ENCODE data around the gene CLBA1. TPM values are rescaled to one million over a fixed set of nuclear protein-coding genes. Genes with fewer than 3 reads are reported as not detected.

CLBA1 gene
- total RNA-seq, 2 experiments from 2014 or later = 0.55 to 0.95 TPM

DNA sequence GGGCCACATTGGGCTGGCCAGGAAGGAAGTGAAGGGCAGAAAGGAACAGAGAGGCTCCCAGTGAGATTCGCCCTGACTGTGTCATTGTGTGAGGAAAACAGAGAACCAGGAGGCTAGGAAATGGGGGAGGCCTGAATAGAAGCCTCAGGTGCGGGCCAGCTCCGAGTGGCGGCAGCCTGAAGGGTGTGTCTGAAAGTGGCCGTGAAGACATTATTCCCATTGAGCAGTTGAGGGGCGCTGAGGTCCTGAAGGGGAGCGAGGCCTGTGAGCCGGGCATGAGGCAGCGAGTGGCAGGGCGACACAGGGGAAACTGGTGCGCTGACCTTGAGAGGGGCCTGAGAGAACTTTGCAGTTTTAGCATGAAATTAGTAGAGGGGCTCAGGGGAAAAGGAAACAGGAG lies 6.9 kb downstream of the CLBA1 start:
- no peaks in the 10 kb centered on the region for H3K9me3 Mint-ChIP-seq (ENCODE audit: insufficient read depth)
- ATAC-seq (no peak), DNase-seq (no peak)
- H3K27ac Mint-ChIP-seq = no peak overlapping the region
- POLR2A ChIA-PET = interaction anchor here (2.0 kb wide), 1 partner anchor 28 kb away, joined by 5 read pairs; no protein-coding TSS in a partner anchor
- H3K36me3 Mint-ChIP-seq (ENCODE audit: low read depth) = peaks cover 5% of the 10 kb centered on the region
- H3K27me3 Mint-ChIP-seq (ENCODE audit: low read depth) = no peaks in the 10 kb centered on the region
- CTCF ChIA-PET = no interaction called here
- H3K4me3 Mint-ChIP-seq = no peak overlapping the region
- H3K4me1 Mint-ChIP-seq (ENCODE audit: low read depth) = no peaks in the 10 kb centered on the region

DNA sequence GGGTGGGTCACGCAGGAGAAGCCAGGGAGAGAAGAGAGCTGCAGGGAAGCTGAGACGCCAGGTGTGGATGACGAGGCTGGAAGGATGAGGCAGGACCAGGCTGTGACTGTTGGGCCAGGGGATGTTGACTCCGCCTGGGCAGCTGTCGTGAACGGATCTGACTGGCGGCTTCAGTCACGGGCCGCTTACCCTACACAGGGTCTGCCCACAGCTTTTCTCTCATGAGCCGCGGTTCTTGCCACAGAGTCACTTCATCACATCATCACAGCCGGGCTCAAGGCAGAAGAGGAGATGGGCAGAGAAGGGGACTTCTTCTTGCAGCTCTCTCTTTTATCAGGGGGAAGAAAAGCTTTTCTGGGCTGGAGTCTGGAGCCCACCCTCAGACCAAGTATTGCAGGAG lies 7.7 kb downstream of the CLBA1 start:
- no peak for DNase-seq
- CTCF ChIA-PET = interaction anchor here (1.9 kb wide), 1 partner anchor 52 kb away, joined by 11 read pairs; no protein-coding TSS in a partner anchor
- H3K27ac Mint-ChIP-seq = peak overlapping the region; percentile 2
- H3K4me3 Mint-ChIP-seq = no peak overlapping the region
- H3K4me1 Mint-ChIP-seq (ENCODE audit: low read depth) = no peaks in the 10 kb centered on the region
- no peaks in the 10 kb centered on the region for H3K27me3 Mint-ChIP-seq (ENCODE audit: low read depth)
- no peak for ATAC-seq
- POLR2A ChIA-PET = interaction anchor here (2.0 kb wide), 1 partner anchor 27 kb away, joined by 5 read pairs; no protein-coding TSS in a partner anchor
- no peaks in the 10 kb centered on the region for H3K9me3 Mint-ChIP-seq (ENCODE audit: insufficient read depth)
- peaks cover 5% of the 10 kb centered on the region for H3K36me3 Mint-ChIP-seq (ENCODE audit: low read depth)

DNA sequence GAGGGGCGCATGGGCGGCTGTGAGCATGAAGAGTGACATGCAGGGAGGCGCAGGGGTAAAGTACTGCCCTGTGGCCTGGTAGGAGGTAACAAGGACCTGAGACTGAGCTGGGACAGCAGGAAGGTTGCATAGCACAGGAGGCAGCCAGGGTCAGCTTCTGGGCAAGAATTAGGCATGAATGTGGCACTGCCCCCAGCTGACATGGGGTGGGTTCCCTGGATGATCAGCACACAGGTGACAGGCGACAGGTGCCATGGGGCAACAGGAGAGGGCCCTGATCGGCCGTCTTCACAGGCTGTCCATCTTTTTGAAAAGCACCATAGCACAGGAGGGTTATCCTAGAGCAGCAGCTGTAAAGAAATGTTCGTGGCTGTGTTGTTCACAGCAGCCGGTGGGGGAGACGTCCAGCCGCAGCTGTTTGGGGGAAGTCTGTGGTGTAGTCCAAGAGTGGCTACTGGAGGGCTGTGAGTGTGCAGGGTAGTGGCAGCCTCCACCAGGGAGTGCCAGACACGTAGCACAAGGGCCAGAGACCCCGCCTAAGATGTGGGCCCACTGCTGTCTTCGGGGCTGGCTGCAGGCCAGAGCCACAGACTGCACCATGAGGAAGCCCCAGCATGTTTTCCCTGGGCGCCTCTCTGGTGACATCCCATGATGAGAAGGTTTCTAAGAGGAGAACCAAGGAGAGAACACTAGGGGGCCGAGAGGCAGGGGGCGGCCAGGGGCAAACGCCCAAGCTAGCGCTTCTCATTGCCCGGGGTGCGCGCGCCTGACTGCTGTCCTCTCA lies 8.4 kb downstream of the CLBA1 start:
- no peak overlapping the region for H3K4me3 Mint-ChIP-seq
- DNase-seq (no peak), ATAC-seq (no peak)
- no peaks in the 10 kb centered on the region for H3K4me1 Mint-ChIP-seq (ENCODE audit: low read depth)
- ChIA-PET CTCF (interaction anchor here (1.2 to 1.9 kb wide), 2 partner anchors 8 to 52 kb away, joined by 3 to 11 read pairs; partner anchors contain the start of gene CLBA1), POLR2A (interaction anchor here (2.0 kb wide), 1 partner anchor 26 kb away, joined by 5 read pairs; no protein-coding TSS in a partner anchor)
- no peaks in the 10 kb centered on the region for H3K9me3 Mint-ChIP-seq (ENCODE audit: insufficient read depth)
- H3K27ac Mint-ChIP-seq = peak overlapping the region; percentile 2
- no peaks in the 10 kb centered on the region for H3K27me3 Mint-ChIP-seq (ENCODE audit: low read depth)
- peaks cover 5% of the 10 kb centered on the region for H3K36me3 Mint-ChIP-seq (ENCODE audit: low read depth)

DNA sequence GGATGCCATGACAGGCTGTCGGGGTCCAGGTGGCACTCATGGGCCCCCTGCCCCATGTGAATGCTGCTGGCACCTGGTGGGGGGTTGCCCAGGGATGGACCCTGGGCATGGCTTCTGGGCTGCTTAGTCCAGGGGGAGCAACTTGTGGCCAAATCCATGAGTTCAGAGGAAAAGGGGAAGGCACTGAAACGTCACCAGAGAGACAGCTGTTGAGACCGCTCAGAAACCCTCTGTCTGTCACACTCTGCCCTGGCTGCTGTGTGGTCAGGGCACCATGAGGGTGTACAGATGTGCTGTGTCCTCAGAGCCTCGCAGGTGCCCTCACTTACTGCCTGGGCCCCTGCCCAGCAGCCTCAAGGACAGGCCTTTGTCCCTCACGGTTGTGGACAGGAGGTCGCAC lies 9.4 kb downstream of the CLBA1 start:
- DNase-seq = no peak
- Mint-ChIP-seq H3K9me3 (ENCODE audit: insufficient read depth) (no peaks in the 10 kb centered on the region), H3K36me3 (ENCODE audit: low read depth) (peaks cover 9% of the 10 kb centered on the region), H3K4me3 (no peak overlapping the region), H3K27me3 (ENCODE audit: low read depth) (no peaks in the 10 kb centered on the region), H3K27ac (peak overlapping the region; percentile 46), H3K4me1 (ENCODE audit: low read depth) (no peaks in the 10 kb centered on the region)
- ATAC-seq = no peak
- CTCF ChIA-PET = interaction anchor here (1.9 kb wide), 1 partner anchor 51 kb away, joined by 11 read pairs; no protein-coding TSS in a partner anchor
- POLR2A ChIA-PET = no interaction called here

DNA sequence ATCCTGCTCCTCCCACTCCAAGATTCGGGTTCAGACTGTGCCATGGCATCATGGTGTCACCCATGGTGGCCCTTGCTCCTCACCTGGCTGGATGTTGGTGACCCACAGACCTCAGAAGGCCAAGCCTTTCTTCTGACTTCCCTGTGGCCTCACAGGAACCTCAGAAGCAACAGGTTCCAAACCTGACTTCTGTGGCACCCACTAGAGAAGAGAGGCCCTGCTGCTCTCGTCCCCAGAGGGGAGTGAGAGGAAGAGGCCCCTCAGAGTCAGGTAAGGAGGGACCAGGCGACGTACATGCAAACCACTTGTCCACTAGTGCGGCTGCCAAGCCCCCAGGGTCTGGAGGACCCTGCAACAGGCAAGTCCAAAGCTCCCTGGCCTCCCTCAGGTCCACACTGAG lies 10.4 kb downstream of the CLBA1 start:
- Mint-ChIP-seq H3K36me3 (ENCODE audit: low read depth) (peaks cover 11% of the 10 kb centered on the region), H3K4me1 (ENCODE audit: low read depth) (no peaks in the 10 kb centered on the region), H3K27me3 (ENCODE audit: low read depth) (no peaks in the 10 kb centered on the region), H3K27ac (peak overlapping the region; percentile 46), H3K4me3 (no peak overlapping the region), H3K9me3 (ENCODE audit: insufficient read depth) (no peaks in the 10 kb centered on the region)
- POLR2A ChIA-PET = interaction anchor here (0.6 kb wide), 1 partner anchor 15 kb away, joined by 3 read pairs; no protein-coding TSS in a partner anchor
- ATAC-seq = no peak
- CTCF ChIA-PET = no interaction called here
- no peak for DNase-seq

DNA sequence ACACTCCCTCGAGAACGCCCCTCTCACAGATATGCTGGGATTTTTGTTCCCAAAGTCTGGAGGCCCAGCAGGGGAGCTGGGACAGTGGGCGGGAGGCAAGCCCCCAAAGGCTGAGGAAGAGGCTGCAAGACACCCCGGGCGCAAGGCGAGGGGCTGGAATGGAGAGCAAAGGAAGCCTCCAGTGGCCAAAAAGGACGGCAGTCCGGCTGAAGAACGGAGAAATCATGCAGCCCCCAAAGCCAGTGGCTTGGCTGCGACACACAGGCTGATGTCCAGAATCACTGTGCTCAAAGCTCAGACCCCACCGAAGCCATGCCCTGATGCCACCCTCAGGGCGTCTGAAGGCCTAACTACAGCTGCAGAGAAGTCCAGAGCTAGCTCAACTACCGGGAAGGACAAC lies 10.9 kb downstream of the CLBA1 start:
- ChIA-PET CTCF (no interaction called here), POLR2A (interaction anchor here (0.6 kb wide), 1 partner anchor 15 kb away, joined by 3 read pairs; no protein-coding TSS in a partner anchor)
- H3K27me3 Mint-ChIP-seq (ENCODE audit: low read depth) = no peaks in the 10 kb centered on the region
- ATAC-seq (no peak), DNase-seq (no peak)
- no peaks in the 10 kb centered on the region for H3K4me1 Mint-ChIP-seq (ENCODE audit: low read depth)
- no peak overlapping the region for H3K4me3 Mint-ChIP-seq
- no peaks in the 10 kb centered on the region for H3K9me3 Mint-ChIP-seq (ENCODE audit: insufficient read depth)
- no peak overlapping the region for H3K27ac Mint-ChIP-seq
- H3K36me3 Mint-ChIP-seq (ENCODE audit: low read depth) = peaks cover 11% of the 10 kb centered on the region

DNA sequence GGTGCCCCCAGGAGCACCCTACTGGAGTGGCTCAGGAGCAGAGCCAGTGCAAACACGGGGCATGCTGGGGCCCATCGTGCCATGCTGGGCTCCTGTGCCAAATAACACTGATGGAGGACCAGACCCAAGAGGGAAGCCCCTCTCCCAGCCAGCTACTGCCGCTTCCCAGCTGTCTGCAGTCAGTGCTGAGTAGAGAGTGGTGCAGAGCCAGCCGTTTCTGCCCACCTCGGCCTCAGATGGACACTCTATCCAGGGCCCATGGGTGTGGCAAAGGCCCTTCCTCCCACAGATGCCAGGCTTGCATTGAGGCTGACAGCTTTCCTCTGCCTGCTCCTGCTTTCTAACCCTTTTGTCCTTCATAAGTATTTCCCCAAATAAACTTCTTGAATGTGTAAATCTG lies 13.2 kb downstream of the CLBA1 start:
- peaks cover 14% of the 10 kb centered on the region for H3K36me3 Mint-ChIP-seq (ENCODE audit: low read depth)
- no peak overlapping the region for H3K27ac Mint-ChIP-seq
- no peaks in the 10 kb centered on the region for H3K9me3 Mint-ChIP-seq (ENCODE audit: insufficient read depth)
- no peaks in the 10 kb centered on the region for H3K27me3 Mint-ChIP-seq (ENCODE audit: low read depth)
- H3K4me1 Mint-ChIP-seq (ENCODE audit: low read depth) = no peaks in the 10 kb centered on the region
- ATAC-seq (no peak), DNase-seq (no peak)
- no peak overlapping the region for H3K4me3 Mint-ChIP-seq
- ChIA-PET POLR2A (interaction anchor here (1.0 to 2.0 kb wide), 2 partner anchors 13 to 22 kb away, joined by 3 to 6 read pairs; partner anchors contain the start of gene CDCA4), CTCF (no interaction called here)

DNA sequence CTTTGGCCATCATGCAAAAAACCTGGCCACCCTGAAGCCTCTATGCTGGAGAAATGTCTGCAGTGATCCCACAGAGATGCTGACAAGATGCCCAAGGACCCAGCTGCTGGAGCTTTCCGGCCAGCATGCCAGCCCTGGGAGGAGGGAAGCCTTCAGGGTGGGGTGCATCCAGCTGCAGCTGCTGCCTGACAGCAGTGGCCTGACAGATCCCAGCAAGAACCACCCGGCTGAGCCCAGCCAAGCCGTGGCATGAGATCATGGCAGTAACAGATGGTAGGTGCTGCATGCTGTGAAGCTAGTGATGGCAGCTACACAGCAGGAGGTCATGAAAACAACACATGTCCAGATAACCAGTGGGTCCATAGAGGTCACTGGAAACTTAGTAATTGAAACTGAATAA lies 13.8 kb downstream of the CLBA1 start:
- no peaks in the 10 kb centered on the region for H3K4me1 Mint-ChIP-seq (ENCODE audit: low read depth)
- ChIA-PET POLR2A (interaction anchor here (1.0 to 2.0 kb wide), 2 partner anchors 13 to 21 kb away, joined by 3 to 6 read pairs; partner anchors contain the start of gene CDCA4), CTCF (no interaction called here)

DNA sequence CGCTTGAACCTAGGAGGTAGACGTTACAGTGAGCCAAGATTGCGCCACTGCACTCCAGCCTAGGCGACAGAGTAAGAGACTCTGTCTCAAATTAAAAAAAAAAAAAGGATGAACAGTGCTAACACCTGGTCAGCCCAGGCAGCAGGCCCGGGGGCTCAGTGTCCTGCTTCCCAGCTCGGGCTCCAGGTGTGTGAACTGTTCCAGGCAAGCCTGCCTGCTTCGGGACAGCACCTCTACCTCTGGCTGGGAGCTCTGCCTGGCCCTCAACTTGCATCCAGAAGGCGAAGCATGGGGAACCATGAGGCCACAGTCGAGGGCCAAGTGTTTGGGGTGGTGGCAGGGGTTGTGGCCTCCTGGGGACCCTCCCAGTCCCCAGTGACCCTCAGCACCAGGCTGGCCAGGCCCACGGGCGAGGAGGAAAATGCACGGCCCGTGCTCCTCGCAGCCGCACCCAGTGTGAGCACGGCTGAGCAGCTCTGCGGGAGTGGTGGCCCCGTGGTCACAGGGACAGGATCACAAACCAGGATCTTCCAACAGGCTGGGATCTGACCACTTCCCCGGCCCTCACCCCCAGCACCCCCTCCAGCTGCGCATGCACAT lies 19.8 kb downstream of the CLBA1 start:
- ChIA-PET CTCF (no interaction called here), POLR2A (interaction anchor here (0.6 to 0.9 kb wide), 2 partner anchors 9 to 37 kb away, joined by 3 read pairs; no protein-coding TSS in a partner anchor)
- no peaks in the 10 kb centered on the region for H3K9me3 Mint-ChIP-seq (ENCODE audit: insufficient read depth)
- H3K4me1 Mint-ChIP-seq (ENCODE audit: low read depth) = no peaks in the 10 kb centered on the region
- no peak overlapping the region for H3K27ac Mint-ChIP-seq
- no peak overlapping the region for H3K4me3 Mint-ChIP-seq
- ATAC-seq (peak; percentile 18), DNase-seq (no peak)
- no peaks in the 10 kb centered on the region for H3K27me3 Mint-ChIP-seq (ENCODE audit: low read depth)
- peaks cover 27% of the 10 kb centered on the region for H3K36me3 Mint-ChIP-seq (ENCODE audit: low read depth)

More for the DNA sequence above, 13.8 kb downstream of the CLBA1 start:
- Mint-ChIP-seq H3K27me3 (ENCODE audit: low read depth) (no peaks in the 10 kb centered on the region), H3K4me3 (no peak overlapping the region), H3K9me3 (ENCODE audit: insufficient read depth) (no peaks in the 10 kb centered on the region), H3K36me3 (ENCODE audit: low read depth) (peaks cover 14% of the 10 kb centered on the region), H3K27ac (no peak overlapping the region)
- DNase-seq = no peak
- no peak for ATAC-seq

DNA sequence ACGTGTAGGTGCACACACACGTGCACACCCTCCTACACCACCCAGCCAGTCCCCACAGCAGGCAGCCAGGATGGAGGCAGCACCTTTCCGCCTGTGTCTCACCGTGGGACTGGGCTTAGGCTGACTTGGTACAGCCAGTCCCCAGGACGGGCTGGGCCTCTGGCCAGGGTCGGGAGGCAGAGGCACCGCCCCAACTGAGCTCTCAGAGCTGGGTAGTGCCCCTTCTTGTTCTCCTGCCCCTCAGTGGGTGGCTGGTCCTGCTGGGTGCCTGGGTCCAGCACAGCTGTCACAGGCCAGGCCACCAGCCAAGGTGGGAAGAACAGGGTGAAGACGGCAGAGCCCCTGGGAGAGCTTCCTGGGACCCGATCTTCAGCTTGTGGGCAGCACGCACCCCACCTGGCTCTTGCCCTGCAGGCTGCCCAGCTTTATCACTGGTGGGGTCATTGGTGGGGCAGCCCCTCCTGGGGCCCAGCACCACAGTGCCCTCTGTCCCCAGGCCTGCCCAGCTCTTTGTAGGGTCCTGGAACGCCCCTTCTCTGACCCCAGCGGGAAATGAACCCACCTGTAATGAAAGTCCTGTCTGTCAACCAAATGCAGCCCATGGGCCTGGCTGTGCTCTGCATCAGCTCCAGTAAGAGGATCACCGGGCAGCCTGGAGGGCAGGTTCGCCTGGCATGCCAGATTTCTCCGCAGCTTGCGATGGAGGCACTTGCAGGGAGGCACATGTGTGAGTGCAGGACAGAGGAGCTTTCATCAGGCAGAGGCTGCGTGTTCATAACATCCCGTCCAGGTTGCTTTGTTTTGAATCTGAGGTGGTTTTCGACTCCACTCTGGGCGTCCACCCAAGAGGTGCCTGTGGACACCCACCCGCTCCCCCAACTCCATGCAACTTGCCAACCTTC lies 20.6 kb downstream of the CLBA1 start:
- Mint-ChIP-seq H3K4me3 (no peak overlapping the region), H3K27ac (no peak overlapping the region), H3K27me3 (ENCODE audit: low read depth) (no peaks in the 10 kb centered on the region), H3K9me3 (ENCODE audit: insufficient read depth) (no peaks in the 10 kb centered on the region), H3K36me3 (ENCODE audit: low read depth) (peaks cover 26% of the 10 kb centered on the region), H3K4me1 (ENCODE audit: low read depth) (no peaks in the 10 kb centered on the region)
- ATAC-seq (peak; percentile 23), DNase-seq (no peak)
- ChIA-PET POLR2A (interaction anchor here (0.6 to 0.9 kb wide), 3 partner anchors 9 to 36 kb away, joined by 3 read pairs; no protein-coding TSS in a partner anchor), CTCF (no interaction called here)

DNA sequence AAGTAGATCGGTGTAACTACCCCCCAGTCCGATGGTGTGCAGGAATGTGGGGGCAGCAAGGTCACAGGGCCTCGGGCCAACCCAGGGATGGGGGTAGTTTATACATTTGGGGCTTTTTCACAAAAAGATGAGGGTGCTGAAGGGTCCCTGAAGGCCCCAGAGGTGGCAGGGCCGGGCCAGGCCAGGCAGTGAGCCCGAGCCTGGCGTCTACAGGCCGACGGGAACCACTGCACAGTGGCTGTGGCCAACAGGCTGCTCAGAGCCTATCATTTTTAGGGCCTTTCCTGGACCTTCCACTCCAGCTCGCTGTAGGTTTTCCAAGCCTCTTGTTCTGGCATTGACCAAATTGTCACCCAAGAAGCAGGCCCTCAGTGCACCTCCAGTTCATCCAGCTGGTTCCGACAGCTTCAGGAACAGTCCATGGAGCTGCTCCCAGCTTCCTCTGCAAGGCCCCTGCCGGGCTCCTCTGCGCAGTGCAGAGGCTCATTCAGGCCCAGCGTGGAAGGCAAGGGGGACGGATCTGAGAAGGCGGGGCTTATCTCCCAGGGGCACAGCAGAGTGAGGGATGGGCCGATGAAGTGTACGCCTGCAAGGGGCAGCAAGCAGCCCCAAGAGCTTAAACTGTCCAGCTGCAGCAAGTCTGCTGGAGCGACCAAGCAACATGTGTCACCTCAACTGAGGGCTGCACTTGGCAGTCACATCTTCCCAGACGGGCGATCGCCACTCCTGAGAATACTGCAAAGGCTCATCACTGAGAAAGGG lies 21.4 kb downstream of the CLBA1 start:
- Mint-ChIP-seq H3K4me1 (ENCODE audit: low read depth) (no peaks in the 10 kb centered on the region), H3K36me3 (ENCODE audit: low read depth) (peaks cover 31% of the 10 kb centered on the region), H3K4me3 (no peak overlapping the region), H3K9me3 (ENCODE audit: insufficient read depth) (no peaks in the 10 kb centered on the region), H3K27ac (no peak overlapping the region), H3K27me3 (ENCODE audit: low read depth) (no peaks in the 10 kb centered on the region)
- CTCF ChIA-PET = no interaction called here
- DNase-seq = no peak
- ATAC-seq = no peak
- POLR2A ChIA-PET = no interaction called here
